Heart left ventricle (tissue), 13 donors: ENCODE measurements around the gene TMEFF1.

ENCODE experiments used
- CTCF ChIP-seq, 12 donors: fragments of 200-600 bp; sonication (generic) in 4 of 12; IDR thresholded peaks; one replicate each; pipeline versions ENCODE4 v1.5.0 to v1.8.0; 2018 to 2022; ENCODE audit warnings: antibody characterized with exemption in 12 of 12, mild to moderate bottlenecking in 5 of 12
- POLR2A ChIP-seq, 2 donors: fragments of 450-650 bp; IDR thresholded peaks; one replicate each; pipeline ENCODE4 v1.6.1; 2017; ENCODE audit warnings: antibody characterized with exemption in 2 of 2, mild to moderate bottlenecking in 2 of 2, moderate library complexity in 2 of 2
- donor health status: ischemic (EF 13 %, LVEDD 7.1; RV severe dilation, severe dysfunction).
- donor health status: DM: no; HTN: yes; CAD: no.
- donor health status: DM: no; HTN: no; CAD: no.
- donor health status: ischemic (EF 25% LVEDD 6.9; RV normal size, moderate dysfunction).
- donor health status: ischemic (EF 25% LVEDD 5.7; RV mildly dilated, moderate dysfunction).
- donor health status: ischemic (EF 35%, LVEDD 5.7; RV mildly dilated, moderate dysfunction).
- donor health status: nonischemic (EF 11% LVEDD 7.7; RV severe dilation, severe dysfunction).
- donor health status: DM: yes; HTN: yes; CAD: no.
- donor health status: PGD.
- donor health status: ischemic (EF 29% LVEDD 5.4; RV normal size, mild dysfunction).
- donor health status: nonischemic (EF 23%, LVEDD 6.1; RV moderate dilation, normal function).

GRCh38 chr9:100449420-100449819 is 23.5 kb upstream of the TMEFF1 start:
- TF ChIP-seq CTCF (IDR thresholded peaks at IDR 0.05) (no peak), POLR2A (IDR thresholded peaks at IDR 0.05) (no peak)
